Omental fat pad (tissue), 4 donors: Measurements from ENCODE around the gene KRT12. TPM values are rescaled to one million over a fixed set of nuclear protein-coding genes. Genes with fewer than 3 reads are reported as not detected.

Experiments used
- ATAC-seq: fragments of 150-250 bp; one replicate; pipeline ENCODE4 v1.9.1; 2016; ENCODE audit warnings: mild to moderate bottlenecking, moderate library complexity; ENCODE audit not compliant: low FRiP score
- DNase-seq: peaks from one replicate; pipeline ENCODE4 v3.0.0-alpha.2; 2019; ENCODE audit warnings: low spot score
- total RNA-seq, 4 donors: library from RNA; depleted of rRNA; stranded (reverse); fragments of >200 nt; gene quantifications; one replicate each; pipeline ENCODE4 v1.1.0, GENCODE V29; 2016
- TF ChIP-seq, protein P1 (sequence below), 3 donors: fragments of 450-650 bp; IDR thresholded peaks; one replicate each; pipeline ENCODE4 v1.5.1; 2016 to 2017; ENCODE audit warnings: antibody characterized with exemption in 3 of 3, mild to moderate bottlenecking in 3 of 3, moderate library complexity in 2 of 3

The KRT12 gene
- total RNA-seq, 4 donors from 2014 or later = not detected

DNA sequence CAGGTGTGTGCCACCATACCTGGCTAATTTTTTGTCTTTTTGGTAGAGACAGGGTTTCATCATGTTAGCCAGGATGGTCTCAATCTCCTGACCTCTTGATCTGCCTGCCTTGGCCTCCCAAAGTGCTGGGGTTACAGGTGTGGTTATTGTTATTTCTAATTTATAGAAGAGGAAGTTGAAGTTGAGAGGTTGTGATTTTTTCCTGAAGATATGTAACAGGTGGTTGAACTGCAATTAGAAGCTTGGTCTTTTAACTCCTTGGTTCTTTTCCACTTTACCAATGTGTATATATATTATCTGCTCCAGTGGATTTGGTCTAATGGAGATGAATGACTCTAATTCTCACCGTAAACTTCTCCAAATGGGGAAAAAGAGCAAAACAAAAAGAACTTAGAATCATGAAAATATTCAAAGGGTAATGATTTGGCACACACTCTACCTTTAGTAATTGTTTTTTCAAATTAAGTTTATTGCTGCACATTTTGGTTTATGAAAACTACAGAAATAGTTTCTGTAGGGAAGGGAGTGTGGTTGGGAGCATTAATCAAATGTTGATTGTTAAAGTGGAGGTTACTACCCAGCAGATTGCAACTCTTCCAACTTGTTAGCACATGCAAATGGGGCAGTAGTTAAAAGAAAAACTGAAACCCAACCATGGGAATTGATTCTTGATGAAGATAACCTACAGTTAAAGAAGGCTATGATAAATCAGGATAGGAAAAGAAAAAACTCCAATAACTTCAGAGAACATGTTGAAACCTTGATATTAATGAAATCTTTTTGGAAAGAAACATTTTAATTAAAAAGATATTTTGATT is 42.8 kb downstream of the KRT12 start:
- TF ChIP-seq, protein P1, sequence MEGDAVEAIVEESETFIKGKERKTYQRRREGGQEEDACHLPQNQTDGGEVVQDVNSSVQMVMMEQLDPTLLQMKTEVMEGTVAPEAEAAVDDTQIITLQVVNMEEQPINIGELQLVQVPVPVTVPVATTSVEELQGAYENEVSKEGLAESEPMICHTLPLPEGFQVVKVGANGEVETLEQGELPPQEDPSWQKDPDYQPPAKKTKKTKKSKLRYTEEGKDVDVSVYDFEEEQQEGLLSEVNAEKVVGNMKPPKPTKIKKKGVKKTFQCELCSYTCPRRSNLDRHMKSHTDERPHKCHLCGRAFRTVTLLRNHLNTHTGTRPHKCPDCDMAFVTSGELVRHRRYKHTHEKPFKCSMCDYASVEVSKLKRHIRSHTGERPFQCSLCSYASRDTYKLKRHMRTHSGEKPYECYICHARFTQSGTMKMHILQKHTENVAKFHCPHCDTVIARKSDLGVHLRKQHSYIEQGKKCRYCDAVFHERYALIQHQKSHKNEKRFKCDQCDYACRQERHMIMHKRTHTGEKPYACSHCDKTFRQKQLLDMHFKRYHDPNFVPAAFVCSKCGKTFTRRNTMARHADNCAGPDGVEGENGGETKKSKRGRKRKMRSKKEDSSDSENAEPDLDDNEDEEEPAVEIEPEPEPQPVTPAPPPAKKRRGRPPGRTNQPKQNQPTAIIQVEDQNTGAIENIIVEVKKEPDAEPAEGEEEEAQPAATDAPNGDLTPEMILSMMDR (IDR thresholded peaks at IDR 0.05) = no peak
- DNase-seq (no peak), ATAC-seq (no peak)

DNA sequence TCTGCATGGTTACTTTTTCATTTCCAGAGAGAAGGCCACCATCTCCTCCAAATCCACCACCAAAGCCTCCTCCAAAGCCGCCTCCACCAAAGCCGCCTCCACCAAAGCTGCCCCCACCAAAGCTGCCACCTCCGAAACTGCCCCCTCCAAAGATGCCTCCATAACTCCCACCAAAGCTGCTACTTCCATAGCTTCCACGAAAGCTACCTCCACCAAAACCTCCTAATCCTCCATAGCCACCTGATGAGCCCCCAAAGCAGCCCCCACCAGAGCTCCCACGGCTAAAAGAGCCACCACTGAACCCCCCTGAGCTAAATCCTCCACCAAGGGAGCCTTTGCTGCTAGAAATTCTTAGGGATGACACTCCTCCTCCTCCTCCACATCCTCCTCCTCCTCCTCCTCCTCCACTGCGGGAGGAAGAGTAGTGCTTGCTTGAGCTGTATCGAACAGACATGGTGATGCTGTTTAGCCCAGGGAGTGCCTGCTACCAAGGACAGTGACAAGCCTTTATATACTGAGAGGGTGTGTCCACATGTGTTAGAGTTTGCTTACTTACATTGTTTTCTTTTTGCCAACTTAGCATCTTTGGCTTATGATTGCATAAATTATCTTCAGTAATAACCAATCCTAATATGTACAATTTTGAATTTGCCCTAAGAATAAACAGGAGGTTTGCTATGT is 44.8 kb downstream of the KRT12 start, which contains the start of gene KRT10:
KRT10 (minus strand) TSS at position 483 of the 681 bp plus-strand sequence; CDS start at position 454, 29 bp downstream.
- DNase-seq (no peak), ATAC-seq (no peak)
- TF ChIP-seq, protein P1 (IDR thresholded peaks at IDR 0.05) = no peak

DNA sequence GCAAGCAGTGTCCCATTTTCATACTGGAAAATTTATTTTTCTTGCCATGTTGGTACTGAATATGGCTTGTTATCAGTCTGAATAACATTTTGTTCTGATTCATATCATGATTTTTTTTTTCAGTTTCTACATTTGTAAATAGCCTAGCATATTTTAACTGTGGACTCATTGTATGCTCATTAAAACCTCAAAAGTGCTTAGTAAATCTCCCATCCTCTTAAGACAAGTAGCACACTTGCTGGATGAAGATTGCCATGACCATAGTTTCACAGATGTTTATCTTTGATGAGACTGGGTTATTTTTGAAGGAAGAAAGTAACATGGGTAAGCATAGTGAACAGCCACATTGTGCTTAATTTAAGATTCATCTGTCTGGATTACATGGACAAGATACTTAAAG is 45.5 kb downstream of the KRT12 start:
- no peak for DNase-seq
- TF ChIP-seq, protein P1 (IDR thresholded peaks at IDR 0.05) = no peak
- ATAC-seq = no peak

DNA sequence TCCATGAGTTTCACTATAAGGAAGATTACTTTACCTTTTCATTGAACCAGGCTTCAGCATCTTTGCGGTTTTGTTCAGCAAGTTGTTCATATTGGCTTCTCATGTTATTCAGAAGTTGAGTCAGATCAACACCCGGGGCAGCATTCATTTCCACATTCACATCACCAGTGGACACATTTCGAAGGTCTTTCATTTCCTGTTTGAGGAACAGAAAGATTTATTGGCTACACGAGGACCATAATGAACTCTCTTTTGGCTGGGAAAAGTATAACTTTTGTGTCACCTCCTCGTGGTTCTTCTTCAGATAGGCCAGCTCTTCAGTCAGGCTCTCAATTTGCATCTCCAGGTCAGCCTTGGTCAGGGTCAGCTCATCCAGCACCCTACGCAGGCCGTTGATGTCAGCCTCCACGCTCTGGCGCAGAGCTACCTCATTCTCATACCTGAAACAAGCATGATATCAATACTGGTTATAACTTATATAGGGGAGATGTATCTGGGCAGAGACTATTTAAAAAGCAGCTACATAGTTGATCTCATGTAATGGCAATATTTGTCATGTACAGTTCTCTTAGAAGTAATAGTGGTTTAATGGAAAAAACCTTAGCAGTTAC is 46.7 kb downstream of the KRT12 start:
- DNase-seq (no peak), ATAC-seq (no peak)
- TF ChIP-seq, protein P1 (IDR thresholded peaks at IDR 0.05) = no peak

DNA sequence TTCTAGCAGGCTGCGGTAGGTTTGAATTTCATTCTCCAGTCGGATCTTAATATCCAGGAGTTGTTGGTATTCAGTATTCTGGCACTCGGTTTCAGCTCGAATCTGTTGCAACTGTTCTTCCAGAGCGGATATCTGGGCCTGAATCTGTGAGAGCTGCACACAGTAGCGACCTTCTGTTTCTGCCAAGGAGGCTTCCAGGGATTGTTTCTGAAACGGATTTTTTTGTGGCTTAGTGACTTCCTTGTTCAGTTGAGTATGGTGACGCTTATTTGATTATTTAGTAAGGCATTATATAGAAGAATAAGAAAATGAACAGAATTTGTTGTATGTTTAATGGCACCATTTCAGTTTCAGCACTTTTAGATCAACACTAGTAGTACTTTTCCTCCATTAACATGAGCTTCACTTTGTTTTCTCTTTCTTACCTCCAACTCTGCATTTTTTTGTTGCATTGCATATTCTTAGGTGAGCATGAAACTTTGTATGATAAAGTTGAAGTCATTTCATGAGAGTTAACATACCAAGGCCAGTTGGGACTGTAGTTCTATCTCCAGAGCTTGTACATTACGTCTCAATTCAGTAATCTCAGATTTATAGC is 47.4 kb downstream of the KRT12 start:
- TF ChIP-seq, protein P1 (IDR thresholded peaks at IDR 0.05) = no peak
- ATAC-seq (no peak), DNase-seq (no peak)

DNA sequence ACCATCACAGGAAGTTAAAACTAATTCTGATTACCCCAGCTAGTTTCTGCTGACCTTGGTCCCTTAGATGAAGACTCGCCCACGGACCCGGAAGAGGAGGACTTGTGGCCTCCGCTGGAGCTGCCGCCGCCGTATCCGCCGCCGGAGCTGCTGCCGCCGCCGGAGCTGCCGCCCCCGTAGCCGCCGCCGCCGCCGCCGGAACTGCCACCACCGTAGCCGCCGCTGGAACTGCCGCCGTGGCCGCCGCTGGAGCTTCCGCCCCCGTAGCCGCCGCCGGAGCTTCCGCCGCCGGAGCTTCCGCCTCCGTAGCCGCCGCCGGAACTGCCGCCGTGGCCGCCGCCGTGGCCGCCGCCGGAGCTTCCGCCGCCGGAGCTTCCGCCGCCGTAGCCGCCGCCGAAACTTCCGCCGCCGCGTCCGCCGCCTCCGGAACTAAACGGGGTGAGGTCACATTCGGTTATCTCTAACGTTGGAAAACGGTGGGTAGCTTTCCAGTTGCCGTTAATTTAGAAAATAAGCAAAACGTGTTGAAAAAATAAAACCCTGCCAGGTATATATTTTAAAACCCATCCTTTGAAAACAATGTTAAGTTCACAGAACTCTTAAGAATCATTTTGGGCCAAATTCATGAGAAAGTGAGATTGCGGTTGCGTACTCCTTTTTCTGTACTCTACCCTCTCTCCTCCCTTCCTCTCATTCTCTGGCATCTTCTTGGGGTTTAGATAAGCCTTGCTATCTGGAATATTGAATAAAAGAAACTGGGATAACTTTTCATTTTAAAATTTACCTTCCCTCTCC is 48.1 kb downstream of the KRT12 start:
- TF ChIP-seq, protein P1 (IDR thresholded peaks at IDR 0.05) = no peak
- ATAC-seq (peak; percentile 95), DNase-seq (peak; percentile 32)
